ENCODE data around the gene KRTAP10-11.

DNA sequence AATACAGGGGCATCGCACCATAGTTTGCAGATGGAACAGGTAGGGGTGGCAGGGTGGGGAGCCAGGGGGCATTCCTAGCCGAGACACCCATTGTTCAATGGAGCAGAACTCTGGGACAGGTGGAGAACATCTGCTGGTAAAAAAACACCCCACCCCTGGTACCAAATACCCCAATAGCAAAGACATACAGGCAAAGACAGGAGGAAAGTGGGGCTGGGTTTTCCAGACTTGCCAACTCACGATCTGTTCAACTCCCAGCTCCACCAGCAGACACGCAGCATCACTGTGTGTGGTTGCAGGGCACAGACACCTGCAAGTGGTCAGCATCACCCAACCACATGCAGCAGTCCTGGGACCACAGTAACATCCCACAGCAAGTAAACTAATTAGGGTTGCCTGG is 34.7 kb upstream of the KRTAP10-11 start:
- TF ChIP-seq, protein P1, sequence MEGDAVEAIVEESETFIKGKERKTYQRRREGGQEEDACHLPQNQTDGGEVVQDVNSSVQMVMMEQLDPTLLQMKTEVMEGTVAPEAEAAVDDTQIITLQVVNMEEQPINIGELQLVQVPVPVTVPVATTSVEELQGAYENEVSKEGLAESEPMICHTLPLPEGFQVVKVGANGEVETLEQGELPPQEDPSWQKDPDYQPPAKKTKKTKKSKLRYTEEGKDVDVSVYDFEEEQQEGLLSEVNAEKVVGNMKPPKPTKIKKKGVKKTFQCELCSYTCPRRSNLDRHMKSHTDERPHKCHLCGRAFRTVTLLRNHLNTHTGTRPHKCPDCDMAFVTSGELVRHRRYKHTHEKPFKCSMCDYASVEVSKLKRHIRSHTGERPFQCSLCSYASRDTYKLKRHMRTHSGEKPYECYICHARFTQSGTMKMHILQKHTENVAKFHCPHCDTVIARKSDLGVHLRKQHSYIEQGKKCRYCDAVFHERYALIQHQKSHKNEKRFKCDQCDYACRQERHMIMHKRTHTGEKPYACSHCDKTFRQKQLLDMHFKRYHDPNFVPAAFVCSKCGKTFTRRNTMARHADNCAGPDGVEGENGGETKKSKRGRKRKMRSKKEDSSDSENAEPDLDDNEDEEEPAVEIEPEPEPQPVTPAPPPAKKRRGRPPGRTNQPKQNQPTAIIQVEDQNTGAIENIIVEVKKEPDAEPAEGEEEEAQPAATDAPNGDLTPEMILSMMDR (IDR thresholded peaks at IDR 0.05) = no peak
- no peak for TF ChIP-seq POLR2A (IDR thresholded peaks at IDR 0.05)

All from tibial nerve (tissue), 3 donors.